ENCODE results near the gene RBPJ. TPM values are rescaled to one million over a fixed set of nuclear protein-coding genes. Genes with fewer than 3 reads are reported as not detected.

Gene RBPJ
- total RNA-seq, 6 experiments from 2014 or later, result 60.9 to 71.7 (median 69.0) TPM

GRCh38 chr4:26321373-26322221 lies 783 bp downstream of the RBPJ start:
- TF ChIP-seq CTCF (IDR thresholded peaks at IDR 0.05), result no peak
- Mint-ChIP-seq H3K27ac (peak overlapping the region; percentile 96), H3K4me3 (peak overlapping the region; percentile 99), H3K9me3 (peaks cover 16% of the 10 kb centered on the region), H3K36me3 (ENCODE audit: low read depth) (peaks cover 19% of the 10 kb centered on the region), H3K27me3 (ENCODE audit: insufficient read depth) (no peaks in the 10 kb centered on the region), H3K4me1 (ENCODE audit: low read depth) (peaks cover 62% of the 10 kb centered on the region)
- no peak for DNase-seq

GRCh38 chr4:26322346-26322745 lies 1.5 kb downstream of the RBPJ start:
- Mint-ChIP-seq H3K4me1 (ENCODE audit: low read depth) (peaks cover 66% of the 10 kb centered on the region), H3K4me3 (peak overlapping the region; percentile 99), H3K27me3 (ENCODE audit: insufficient read depth) (no peaks in the 10 kb centered on the region), H3K36me3 (ENCODE audit: low read depth) (peaks cover 15% of the 10 kb centered on the region), H3K27ac (peak overlapping the region; percentile 96), H3K9me3 (peaks cover 12% of the 10 kb centered on the region)
- TF ChIP-seq CTCF (IDR thresholded peaks at IDR 0.05), result no peak
- DNase-seq, result no peak

- Mint-ChIP-seq H3K36me3 (ENCODE audit: low read depth) (peaks cover 5% of the 10 kb centered on the region; the same call in 1 of the 2 replicates), H3K4me3 (peak overlapping the region; percentile 99), H3K27me3 (ENCODE audit: insufficient read depth) (no peaks in the 10 kb centered on the region), H3K4me1 (ENCODE audit: low read depth) (peaks cover 66% of the 10 kb centered on the region), H3K27ac (peak overlapping the region; percentile 29), H3K9me3 (no peaks in the 10 kb centered on the region)
- DNase-seq, result peak; percentile 20
- peak; percentile 63 for TF ChIP-seq CTCF (IDR thresholded peaks at IDR 0.05)
Measured at GRCh38 chr4:26323821-26324220, 3.0 kb downstream of the RBPJ start.

GRCh38 chr4:26325191-26325590 lies 4.4 kb downstream of the RBPJ start:
- no peaks in the 10 kb centered on the region for H3K9me3 Mint-ChIP-seq
- H3K4me1 Mint-ChIP-seq (ENCODE audit: low read depth), result peaks cover 73% of the 10 kb centered on the region
- H3K27me3 Mint-ChIP-seq (ENCODE audit: insufficient read depth), result no peaks in the 10 kb centered on the region
- no peak overlapping the region for H3K27ac Mint-ChIP-seq
- peaks cover 5% of the 10 kb centered on the region; the same call in 1 of the 2 replicates for H3K36me3 Mint-ChIP-seq (ENCODE audit: low read depth)
- peak; percentile 50 for DNase-seq
- TF ChIP-seq CTCF (IDR thresholded peaks at IDR 0.05), result peak; percentile 74
- H3K4me3 Mint-ChIP-seq, result no peak overlapping the region; the same call in 1 of the 2 replicates

- Mint-ChIP-seq H3K27me3 (ENCODE audit: insufficient read depth) (no peaks in the 10 kb centered on the region; the same call in none of the 2 replicates), H3K27ac (peak overlapping the region; percentile 78), H3K36me3 (ENCODE audit: low read depth) (no peaks in the 10 kb centered on the region), H3K9me3 (no peaks in the 10 kb centered on the region), H3K4me1 (ENCODE audit: low read depth) (peaks cover 89% of the 10 kb centered on the region), H3K4me3 (peak overlapping the region; percentile 68)
- peak; percentile 96 for DNase-seq
- no peak for TF ChIP-seq CTCF (IDR thresholded peaks at IDR 0.05)
Measured at GRCh38 chr4:26326791-26327190, 6.0 kb downstream of the RBPJ start.
